Endodermal cell (in vitro differentiated cells): ENCODE results near the gene BTNL2. TPM values are rescaled to one million over a fixed set of nuclear protein-coding genes. Genes with fewer than 3 reads are reported as not detected.
"Not testable (repeated sequence)": the region's sequence is repeated elsewhere in the genome, so short reads cannot be mapped to it uniquely, and the experiment has no call there.

Experiments used
- DNase-seq: peaks from one replicate; pipeline ENCODE4 v3.0.0-alpha.2; 2017
- H3K27ac ChIP-seq: 2 replicates; pipeline ENCODE4 v1.5.1; 2013; ENCODE audit warnings: mild to moderate bottlenecking, low read depth, low read length, moderate library complexity
- H3K27me3 ChIP-seq: 2 replicates; pipeline ENCODE4 v1.6.1; 2013; ENCODE audit warnings: mild to moderate bottlenecking, low read length, moderate library complexity; ENCODE audit not compliant: insufficient read depth, control insufficient read depth, poor library complexity, severe bottlenecking
- H3K36me3 ChIP-seq: 2 replicates; pipeline ENCODE4 v1.7.0; 2013; ENCODE audit warnings: mild to moderate bottlenecking, low read length, moderate library complexity; ENCODE audit not compliant: control insufficient read depth, insufficient read depth
- H3K4me1 ChIP-seq: one replicate; pipeline ENCODE4 v1.7.0; 2013; ENCODE audit warnings: low read length; ENCODE audit not compliant: control insufficient read depth, insufficient read depth
- H3K4me3 ChIP-seq: 2 replicates; pipeline ENCODE4 v1.5.1; 2013; ENCODE audit warnings: mild to moderate bottlenecking, low read length, moderate library complexity
- H3K9ac ChIP-seq: 2 replicates; pipeline ENCODE4 v1.6.1; 2013; ENCODE audit warnings: mild to moderate bottlenecking, low read length, moderate library complexity; ENCODE audit not compliant: poor library complexity, severe bottlenecking; ENCODE audit errors: extremely low read depth
- H3K9me3 ChIP-seq: 2 replicates; pipeline ENCODE4 v1.6.1; 2013; ENCODE audit warnings: mild to moderate bottlenecking, low read length, moderate library complexity; ENCODE audit not compliant: control insufficient read depth
- H3K27ac Mint-ChIP-seq: 2 replicates; pipeline ENCODE4 v1.8.0; 2020; ENCODE audit warnings: mixed read lengths
- H3K27me3 Mint-ChIP-seq: 2 replicates; pipeline ENCODE4 v1.8.0; 2021; ENCODE audit warnings: mild to moderate bottlenecking, mixed read lengths; ENCODE audit not compliant: insufficient read depth
- H3K36me3 Mint-ChIP-seq: 2 replicates; pipeline ENCODE4 v1.8.0; 2020; ENCODE audit warnings: low read depth, mixed read lengths
- H3K4me1 Mint-ChIP-seq: 2 replicates; pipeline ENCODE4 v1.8.0; 2020; ENCODE audit warnings: mixed read lengths
- H3K4me3 Mint-ChIP-seq: 2 replicates; pipeline ENCODE4 v1.8.0; 2020; ENCODE audit warnings: mild to moderate bottlenecking, moderate library complexity, mixed read lengths
- H3K9me3 Mint-ChIP-seq: 2 replicates; pipeline ENCODE4 v1.8.0; 2020; ENCODE audit warnings: mild to moderate bottlenecking, mixed read lengths
- CTCF ChIP-seq: fragments of 200-600 bp; sonication (generic); conservative IDR thresholded peaks from 2 replicates; pipeline ENCODE4 v1.5.0; 2021; ENCODE audit warnings: antibody characterized with exemption, mild to moderate bottlenecking
- WGBS, 2 experiments: methylation state at CpG; one replicate each; pipeline versions ENCODE4 v1.1.5 to v1.1.7; 2013; ENCODE audit warnings: missing lambda C conversion rate in 2 of 2, mixed read lengths in 1 of 2; ENCODE audit not compliant: insufficient coverage in 1 of 2, insufficient read length in 1 of 2; 5-methylcytosine and 5-hydroxymethylcytosine counted together
- total RNA-seq, 2 donors: library from RNA; stranded (reverse); fragmentation: NEBNext Ultra II Directional in 1 of 2; extraction: Animal tissue kit (Norgen Biotek cat#: 25700) in 1 of 2; gene quantifications; 2 replicates in 1 of 2; 3 replicates in 1 of 2; pipeline ENCODE4 v1.2.1, GENCODE V29; 2021

BTNL2 gene
- total RNA-seq, 2 donors from 2014 or later = not detected

GRCh38 chr6:32436995-32437836 lies 30.2 kb upstream of the BTNL2 start:
- no peaks in the 10 kb centered on the region for H3K36me3 ChIP-seq
- no peaks in the 10 kb centered on the region for H3K4me1 Mint-ChIP-seq
- H3K27ac Mint-ChIP-seq = no peak overlapping the region
- no peaks in the 10 kb centered on the region for H3K27me3 ChIP-seq
- no peak overlapping the region for H3K4me3 ChIP-seq
- no peaks in the 10 kb centered on the region for H3K9me3 ChIP-seq
- no peak overlapping the region for H3K9ac ChIP-seq
- 75 to 89% methylated on average over 2 of the region's 2 CpGs for WGBS, 2 experiments
- H3K27ac ChIP-seq = no peak overlapping the region
- peaks cover 12% of the 10 kb centered on the region for H3K27me3 Mint-ChIP-seq
- no peak overlapping the region for H3K4me3 Mint-ChIP-seq
- no peaks in the 10 kb centered on the region for H3K9me3 Mint-ChIP-seq
- no peaks in the 10 kb centered on the region for H3K4me1 ChIP-seq
- TF ChIP-seq CTCF = no peak
- no peak for DNase-seq
- H3K36me3 Mint-ChIP-seq = no peaks in the 10 kb centered on the region

DNA sequence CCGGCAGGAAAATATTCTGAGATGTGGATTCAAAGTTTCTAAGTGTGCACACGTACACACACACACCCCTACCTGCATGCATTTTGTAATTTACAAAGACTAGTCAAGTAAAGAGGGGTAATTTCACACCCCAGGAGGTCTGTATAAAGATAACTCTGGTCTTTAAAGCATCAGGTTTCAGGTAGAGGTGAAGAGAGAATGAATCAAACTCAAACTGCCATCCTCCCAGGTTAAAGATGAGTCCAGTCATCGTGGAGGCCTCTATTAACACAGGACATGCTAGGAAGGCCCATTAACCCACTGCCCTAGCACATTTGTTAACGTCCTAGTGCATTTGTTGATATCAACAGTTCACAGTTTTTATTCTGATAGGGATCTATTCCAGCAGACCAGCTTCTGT lies 29.2 kb upstream of the BTNL2 start:
- WGBS, 2 experiments = 50 to 64% methylated on average over 2 to 3 of the region's 4 CpGs
- H3K36me3 Mint-ChIP-seq = no peaks in the 10 kb centered on the region
- no peak overlapping the region for H3K9ac ChIP-seq
- H3K4me1 Mint-ChIP-seq = no peaks in the 10 kb centered on the region
- H3K9me3 ChIP-seq = no peaks in the 10 kb centered on the region
- H3K36me3 ChIP-seq = no peaks in the 10 kb centered on the region
- no peaks in the 10 kb centered on the region for H3K4me1 ChIP-seq
- H3K27me3 ChIP-seq = no peaks in the 10 kb centered on the region
- no peak for DNase-seq
- no peak overlapping the region for H3K4me3 ChIP-seq
- no peaks in the 10 kb centered on the region for H3K9me3 Mint-ChIP-seq
- no peak for TF ChIP-seq CTCF
- peaks cover 10% of the 10 kb centered on the region for H3K27me3 Mint-ChIP-seq
- no peak overlapping the region for H3K27ac Mint-ChIP-seq
- no peak overlapping the region for H3K27ac ChIP-seq
- H3K4me3 Mint-ChIP-seq = no peak overlapping the region

GRCh38 chr6:32433950-32434349 lies 27.0 kb upstream of the BTNL2 start:
- DNase-seq, H3K4me3 Mint-ChIP-seq, H3K4me1 Mint-ChIP-seq, H3K4me3 ChIP-seq, H3K36me3 ChIP-seq, H3K27me3 ChIP-seq, H3K27ac Mint-ChIP-seq, H3K9me3 Mint-ChIP-seq, H3K9ac ChIP-seq, H3K36me3 Mint-ChIP-seq, H3K27ac ChIP-seq, H3K9me3 ChIP-seq, H3K4me1 ChIP-seq: not testable (repeated sequence)
- H3K27me3 Mint-ChIP-seq = peaks cover 13% of the 10 kb centered on the region
- 94 to 100% methylated on average over 1 of the region's 1 CpG for WGBS, 2 experiments
